HG03159 (cell line): ENCODE results near the gene CA5A.
"Not testable (repeated sequence)": the region's sequence is repeated elsewhere in the genome, so short reads cannot be mapped to it uniquely, and the experiment has no call there.

Experiments
- ATAC-seq: cut with Tn5 transposase; IDR thresholded peaks from one replicate; pipeline ENCODE4 v1.9.1; 2021; ENCODE audit warnings: mild to moderate bottlenecking, moderate library complexity; ENCODE audit not compliant: unreplicated experiment

CA5A gene

GRCh38 chr16:87926246-87927194 is 9.8 kb downstream of the CA5A start:
- no peak for ATAC-seq

- no peak for ATAC-seq
Measured at GRCh38 chr16:87924811-87925670, 11.3 kb downstream of the CA5A start.

- no peak for ATAC-seq
Measured at GRCh38 chr16:87924041-87924810, 12.1 kb downstream of the CA5A start.

GRCh38 chr16:87922250-87922871 is 14.0 kb downstream of the CA5A start:
- ATAC-seq, result no peak

GRCh38 chr16:87921236-87921773 is 15.0 kb downstream of the CA5A start:
- no peak for ATAC-seq

- no peak for ATAC-seq
Measured at GRCh38 chr16:87919681-87919994, 16.7 kb downstream of the CA5A start.

GRCh38 chr16:87918866-87919680 is 17.3 kb downstream of the CA5A start:
- ATAC-seq, result no peak

GRCh38 chr16:87918338-87918737 is 18.0 kb downstream of the CA5A start:
- no peak for ATAC-seq

- ATAC-seq, result no peak
Measured at GRCh38 chr16:87917503-87917902, 18.8 kb downstream of the CA5A start.

- no peak for ATAC-seq
Measured at GRCh38 chr16:87914812-87915211, 21.5 kb downstream of the CA5A start.

GRCh38 chr16:87914021-87914725 is 22.2 kb downstream of the CA5A start:
- not testable (repeated sequence) for ATAC-seq

- ATAC-seq, result not testable (repeated sequence)
Measured at GRCh38 chr16:87912691-87913090, 23.6 kb downstream of the CA5A start.

GRCh38 chr16:87911106-87911763 is 25.1 kb downstream of the CA5A start:
- ATAC-seq, result not testable (repeated sequence)

- ATAC-seq, result peak; percentile 86
Measured at GRCh38 chr16:87909203-87909935, 27.0 kb downstream of the CA5A start.

GRCh38 chr16:87908101-87908500 is 28.2 kb downstream of the CA5A start:
- not testable (repeated sequence) for ATAC-seq

GRCh38 chr16:87905521-87905920 is 30.8 kb downstream of the CA5A start:
- not testable (repeated sequence) for ATAC-seq

GRCh38 chr16:87904963-87905362 is 31.4 kb downstream of the CA5A start:
- not testable (repeated sequence) for ATAC-seq

- ATAC-seq, result not testable (repeated sequence)
Measured at GRCh38 chr16:87900489-87900888, 35.8 kb downstream of the CA5A start.
